K562 (cell line): ENCODE data around the gene CAPRIN2. TPM values are rescaled to one million over a fixed set of nuclear protein-coding genes. Genes with fewer than 3 reads are reported as not detected.

ENCODE experiments used
- ATAC-seq: fragments of 200-7000 bp; cut with Tn5 transposase; 3 replicates; pipeline ENCODE4 v1.9.1; 2020; ENCODE audit warnings: moderate library complexity
- BruUV-seq: library from RNA; stranded (reverse); fragments of 400-500 nt; replicated peaks from 2 replicates; lab custom pipeline; 2021; lab: Mats Ljungman, UMichigan
- CTCF ChIA-PET: fragments of 300-600 bp; formaldehyde crosslinking; extraction: SDS; loops from one replicate; lab custom pipeline; 2021; ENCODE audit warnings: low intra/inter-chr PET ratio; lab: Yijun Ruan, JAX
- POLR2A ChIA-PET: fragments of 300-600, 350-650 bp; sonication (Branson Sonifier 250); formaldehyde crosslinking; extraction: SDS; loops from one replicate; lab custom pipeline; 2021; ENCODE audit warnings: antibody characterized with exemption, inconsistent platforms; lab: Yijun Ruan, JAX
- DNase-seq, 4 experiments: peaks; one replicate each; pipeline versions ENCODE4 v3.0.0 to v3.0.0-alpha.2; 2011 to 2018; ENCODE audit warnings: low spot score in 3 of 4, mixed read lengths in 3 of 4; ENCODE audit errors: extremely low read depth in 1 of 4
- FAIRE-seq: peaks from 2 replicates; lab custom pipeline; 2011; peaks lifted over from hg19 to GRCh38; lab: Jason Lieb, UNC
- H2AFZ ChIP-seq: 2 replicates; pipeline ENCODE4 v1.6.0; 2011; ENCODE audit warnings: low read depth, low read length, control low read depth, inconsistent platforms
- H3K27ac ChIP-seq: fragments of 200-600 bp; 3 replicates; pipeline ENCODE4 v1.8.0; 2011; ENCODE audit warnings: low read depth, mild to moderate bottlenecking, control low read depth, inconsistent platforms, low read length, moderate library complexity, mixed read lengths; ENCODE audit errors: extremely low read depth
- H3K27me3 ChIP-seq, 2 experiments: fragments of 300-600 bp in 1 of 2; 2 replicates in 1 of 2; 3 replicates in 1 of 2; pipeline versions ENCODE4 v1.6.0 to v1.8.0; 2011; ENCODE audit warnings: inconsistent platforms in 2 of 2, low read length in 2 of 2, mild to moderate bottlenecking in 1 of 2, mixed read lengths in 1 of 2, moderate library complexity in 1 of 2; ENCODE audit not compliant: control insufficient read depth in 2 of 2, insufficient read depth in 2 of 2
- H3K36me3 ChIP-seq: fragments of 300-600 bp; 3 replicates; pipeline ENCODE4 v1.8.0; 2011; ENCODE audit warnings: mild to moderate bottlenecking, low read length, inconsistent platforms; ENCODE audit not compliant: control insufficient read depth, insufficient read depth
- H3K4me1 ChIP-seq, 2 experiments: fragments of 200-600 bp in 1 of 2; replicated peaks in 1 of 2; 2 replicates in 1 of 2; 3 replicates in 1 of 2; pipeline versions ENCODE4 v1.5.1 to v1.8.0; 2011; ENCODE audit warnings: inconsistent platforms in 2 of 2, low read length in 2 of 2, mild to moderate bottlenecking in 1 of 2, mixed read lengths in 1 of 2, moderate library complexity in 1 of 2; ENCODE audit not compliant: control insufficient read depth in 2 of 2, insufficient read depth in 2 of 2
- H3K4me2 ChIP-seq: 2 replicates; pipeline ENCODE4 v1.6.1; 2011; ENCODE audit warnings: low read length, control low read depth, inconsistent platforms, mixed read lengths; ENCODE audit not compliant: insufficient read depth
- H3K4me3 ChIP-seq: fragments of 200-600 bp; sonication (generic), shearing (Covaris generic); 2 replicates; pipeline ENCODE4 v1.5.1; 2016; ENCODE audit warnings: control low read depth, inconsistent platforms
- H3K79me2 ChIP-seq: fragments of 200-600 bp; 3 replicates; pipeline ENCODE4 v1.8.0; 2011; ENCODE audit warnings: low read length, inconsistent platforms; ENCODE audit not compliant: control insufficient read depth, insufficient read depth
- H3K9ac ChIP-seq, 2 experiments: 2 replicates each; pipeline versions ENCODE4 v1.6.0 to v1.6.1; 2011; ENCODE audit warnings: low read depth in 2 of 2, low read length in 2 of 2, control low read depth in 1 of 2, inconsistent platforms in 1 of 2, mild to moderate bottlenecking in 1 of 2, mixed read lengths in 1 of 2; ENCODE audit not compliant: insufficient read depth in 1 of 2
- H3K9me1 ChIP-seq: one replicate; pipeline ENCODE4 v1.6.0; 2011; ENCODE audit warnings: inconsistent platforms, mild to moderate bottlenecking, low read length, moderate library complexity; ENCODE audit not compliant: control insufficient read depth, insufficient read depth
- H3K9me3 ChIP-seq: replicated peaks from 2 replicates; pipeline ENCODE4 v1.5.1; 2011; ENCODE audit warnings: low read depth, low read length, inconsistent platforms; ENCODE audit not compliant: control insufficient read depth, insufficient read depth
- H4K20me1 ChIP-seq: replicated peaks from 2 replicates; pipeline ENCODE4 v1.6.1; 2011; ENCODE audit warnings: low read length, inconsistent platforms, mixed read lengths; ENCODE audit not compliant: control insufficient read depth, insufficient read depth
- ADNP ChIP-seq: fragments of 200-800 bp; sonication (Bioruptor generic); IDR thresholded peaks from 2 replicates; pipeline ENCODE4 v1.6.1; 2016; ENCODE audit warnings: missing genetic modification characterization, missing compliant biosample characterization
- FOS ChIP-seq: IDR thresholded peaks from 3 replicates; pipeline ENCODE4 v1.6.1; 2011; ENCODE audit not compliant: insufficient read length; ENCODE audit errors: extremely low read depth
- HCFC1 ChIP-seq: IDR thresholded peaks from 2 replicates; pipeline ENCODE4 v1.6.1; 2012; ENCODE audit warnings: low read depth, low read length, improper control_type of control experiment
- HIVEP1 ChIP-seq: fragments of 250-450 bp; sonication (Bioruptor Pico); IDR thresholded peaks from 2 replicates; pipeline ENCODE4 v1.4.0; 2020; ENCODE audit warnings: mild to moderate bottlenecking
- IRF2 ChIP-seq: sonication (generic); formaldehyde crosslinking; IDR thresholded peaks from 2 replicates; pipeline ENCODE4 v1.8.1; 2022; ENCODE audit warnings: mild to moderate bottlenecking, missing genetic modification reagents
- NUFIP1 ChIP-seq: fragments of 450-650 bp; IDR thresholded peaks from 2 replicates; pipeline ENCODE4 v1.6.1; 2018; ENCODE audit not compliant: partially characterized antibody
- PHB ChIP-seq: fragments of 250-450 bp; sonication (Bioruptor Pico); IDR thresholded peaks from 2 replicates; pipeline ENCODE4 v1.5.0; 2021
- POLR3A ChIP-seq: IDR thresholded peaks from 2 replicates; pipeline ENCODE4 v1.6.1; 2011; ENCODE audit warnings: borderline replicate concordance, mild to moderate bottlenecking, moderate library complexity; ENCODE audit not compliant: insufficient read length, insufficient read depth; ENCODE audit errors: extremely low read depth
- ZNF239 ChIP-seq: fragments of 250-450 bp; sonication (Bioruptor Pico); IDR thresholded peaks from 2 replicates; pipeline ENCODE4 v1.4.0; 2020; ENCODE audit warnings: mild to moderate bottlenecking
- WGBS: fragments of 100-300 bp; shearing (Covaris generic); methylation state at CpG from one replicate; pipeline ENCODE4 v1.1.6; 2016; ENCODE audit warnings: low coverage, mixed read lengths; ENCODE audit not compliant: insufficient coverage; ENCODE audit errors: missing lambda C conversion rate; 5-methylcytosine and 5-hydroxymethylcytosine counted together
- in situ Hi-C: fragments of 300-500 bp; cut with MboI; formaldehyde crosslinking; loops from 4 replicates; pipeline ENCODE4 v1.15.0; 2018; ENCODE audit warnings: inconsistent platforms, mixed read lengths
- intact Hi-C: fragments of 100-400 bp; cut with micrococcal nuclease; formaldehyde crosslinking; loops from 2 replicates; pipeline ENCODE4 v1.14.2; 2022
- polyA plus RNA-seq, 8 experiments: library from polyadenylated mRNA; depleted of rRNA in 4 of 8; stranded (reverse) in 5 of 8; unstranded in 3 of 8; fragments of >200 nt; fragmentation: Nextera tagmentation in 2 of 8; fragmentation: Illumina TruSeq in 1 of 8; extraction: Ambion mirVana in 2 of 8; extraction: Trizol in 1 of 8; gene quantifications; 2 replicates each; pipeline versions ENCODE4 v1.2.1 to v1.2.3, GENCODE V29; 2011 to 2014; ENCODE audit warnings: inconsistent platforms in 1 of 8, missing spikeins in 1 of 8
- total RNA-seq, 7 experiments: library from RNA; depleted of rRNA in 6 of 7; stranded (reverse); fragments of >200 nt in 6 of 7; fragmentation: Illumina TruSeq in 2 of 7; extraction: Trizol in 2 of 7; gene quantifications; 2 replicates each; pipeline versions ENCODE4 v1.2.1 to v1.2.3, GENCODE V29; 2011 to 2021; ENCODE audit warnings: low replicate concordance in 1 of 7
- TF ChIP-seq, protein P1 (sequence below): fragments of 450-650 bp; formaldehyde crosslinking; IDR thresholded peaks from 2 replicates; pipeline ENCODE4 v1.4.0; 2022; ENCODE audit warnings: mild to moderate bottlenecking, moderate library complexity
- TF ChIP-seq, protein P2 (sequence below): fragments of 250-450 bp; sonication (Bioruptor Pico); IDR thresholded peaks from 2 replicates; pipeline ENCODE4 v1.8.0; 2021; ENCODE audit warnings: mild to moderate bottlenecking, moderate library complexity

The CAPRIN2 gene
- total and polyA plus RNA-seq, 9 of the 15 experiments (the other 6 are each of a cell fraction or from before 2014, with no cell fraction given): 2.3 to 14.5 (median 8.9) TPM

DNA sequence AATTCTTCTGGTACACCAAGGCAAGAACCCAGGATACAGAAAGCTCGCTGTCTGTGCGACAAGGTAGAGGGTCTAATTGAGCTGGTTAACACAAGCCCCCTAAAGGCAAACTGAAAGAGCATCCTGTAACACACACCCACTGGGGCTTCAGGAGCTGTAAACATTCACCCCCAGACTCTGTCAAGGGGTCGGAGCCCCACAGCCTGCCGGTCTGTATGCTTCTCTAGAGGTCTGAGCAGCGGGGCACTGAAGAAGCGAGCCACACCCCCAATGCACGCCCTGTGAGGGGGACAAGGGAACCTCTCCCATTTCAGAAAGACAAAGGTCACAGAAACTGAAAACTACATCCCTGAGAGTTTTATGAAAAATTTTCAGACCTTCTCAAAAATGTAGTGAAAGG, 57.8 kb downstream of the CAPRIN2 start (continued):
- no peak for TF ChIP-seq HIVEP1 (CRISPR knock-in tag)
- no peak for TF ChIP-seq ADNP
- no peak for TF ChIP-seq POLR3A
- no peak for TF ChIP-seq IRF2
- TF ChIP-seq ZNF239: no peak

DNA sequence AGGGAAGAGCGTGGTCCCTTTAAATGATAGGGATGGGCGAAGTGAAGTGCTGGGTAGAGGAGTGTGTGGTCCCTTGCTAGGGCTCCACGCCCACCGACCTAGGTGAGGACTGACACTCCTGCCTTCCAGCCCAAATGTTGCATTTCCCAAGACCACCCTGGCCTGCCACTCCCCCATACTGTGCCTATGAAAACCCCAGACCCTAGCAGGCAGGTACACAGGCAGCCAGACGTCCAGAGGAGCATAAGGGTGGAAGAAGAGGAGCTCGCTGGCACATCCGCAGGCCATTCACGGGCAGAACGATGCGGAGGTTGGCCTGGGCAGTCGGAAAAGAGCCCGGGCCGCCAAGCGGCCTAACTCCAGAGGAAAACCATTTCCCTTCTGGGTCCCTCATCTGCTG, 58.3 kb downstream of the CAPRIN2 start:
- DNase-seq (no peak), FAIRE-seq (no peak)
- peaks cover 8 to 13% of the 10 kb centered on the region in 2 experiments; a peak in 4 of 5 replicates for H3K4me1 ChIP-seq
- TF ChIP-seq, protein P1, sequence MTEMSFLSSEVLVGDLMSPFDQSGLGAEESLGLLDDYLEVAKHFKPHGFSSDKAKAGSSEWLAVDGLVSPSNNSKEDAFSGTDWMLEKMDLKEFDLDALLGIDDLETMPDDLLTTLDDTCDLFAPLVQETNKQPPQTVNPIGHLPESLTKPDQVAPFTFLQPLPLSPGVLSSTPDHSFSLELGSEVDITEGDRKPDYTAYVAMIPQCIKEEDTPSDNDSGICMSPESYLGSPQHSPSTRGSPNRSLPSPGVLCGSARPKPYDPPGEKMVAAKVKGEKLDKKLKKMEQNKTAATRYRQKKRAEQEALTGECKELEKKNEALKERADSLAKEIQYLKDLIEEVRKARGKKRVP (CRISPR knock-in tag): no peak
- TF ChIP-seq, protein P2, sequence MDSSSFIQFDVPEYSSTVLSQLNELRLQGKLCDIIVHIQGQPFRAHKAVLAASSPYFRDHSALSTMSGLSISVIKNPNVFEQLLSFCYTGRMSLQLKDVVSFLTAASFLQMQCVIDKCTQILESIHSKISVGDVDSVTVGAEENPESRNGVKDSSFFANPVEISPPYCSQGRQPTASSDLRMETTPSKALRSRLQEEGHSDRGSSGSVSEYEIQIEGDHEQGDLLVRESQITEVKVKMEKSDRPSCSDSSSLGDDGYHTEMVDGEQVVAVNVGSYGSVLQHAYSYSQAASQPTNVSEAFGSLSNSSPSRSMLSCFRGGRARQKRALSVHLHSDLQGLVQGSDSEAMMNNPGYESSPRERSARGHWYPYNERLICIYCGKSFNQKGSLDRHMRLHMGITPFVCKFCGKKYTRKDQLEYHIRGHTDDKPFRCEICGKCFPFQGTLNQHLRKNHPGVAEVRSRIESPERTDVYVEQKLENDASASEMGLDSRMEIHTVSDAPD: no peak
- TF ChIP-seq FOS: no peak
- no peak for TF ChIP-seq NUFIP1
- TF ChIP-seq HCFC1: no peak
- TF ChIP-seq PHB (CRISPR knock-in tag): no peak
- TF ChIP-seq, all 486 proteins: peak for 0
- ChIA-PET CTCF (no interaction called here), POLR2A (interaction anchor here (0.6 kb wide), 1 partner anchor 89 kb away, joined by 3 read pairs; no protein-coding TSS in a partner anchor)
- in situ Hi-C loops: no loop called here
- Histone ChIP-seq H4K20me1 (no peaks in the 10 kb centered on the region), H3K27me3 (no peaks in the 10 kb centered on the region), H2AFZ (peak overlapping the region; percentile 100), H3K9me1 (no peaks in the 10 kb centered on the region), H3K36me3 (no peaks in the 10 kb centered on the region), H3K4me3 (peak overlapping the region; percentile 78; the same call in 1 of the 2 replicates), H3K79me2 (peaks cover 41% of the 10 kb centered on the region), H3K27ac (no peak overlapping the region), H3K9me3 (no peaks in the 10 kb centered on the region), H3K4me2 (peak overlapping the region; percentile 97), H3K9ac (peak overlapping the region; percentile 57 to 84; a peak in 2 of 4 replicates)
- WGBS: 93% methylated on average over 9 of the region's 14 CpGs
- intact Hi-C loops: loop anchor here (10.0 kb wide), 1 partner anchor 108 kb away; no protein-coding TSS in a partner anchor
- BruUV-seq: no TSS peak
- ATAC-seq: no peak
